ENCODE data around the gene ARHGAP15. TPM values are rescaled to one million over a fixed set of nuclear protein-coding genes. Genes with fewer than 3 reads are reported as not detected.
A peak's percentile ranks its signal among the peaks of the same experiment; 100 is the strongest.

Gene ARHGAP15
- total and polyA plus RNA-seq, 2 donors from 2014 or later: 5.7 to 23.1 TPM

DNA sequence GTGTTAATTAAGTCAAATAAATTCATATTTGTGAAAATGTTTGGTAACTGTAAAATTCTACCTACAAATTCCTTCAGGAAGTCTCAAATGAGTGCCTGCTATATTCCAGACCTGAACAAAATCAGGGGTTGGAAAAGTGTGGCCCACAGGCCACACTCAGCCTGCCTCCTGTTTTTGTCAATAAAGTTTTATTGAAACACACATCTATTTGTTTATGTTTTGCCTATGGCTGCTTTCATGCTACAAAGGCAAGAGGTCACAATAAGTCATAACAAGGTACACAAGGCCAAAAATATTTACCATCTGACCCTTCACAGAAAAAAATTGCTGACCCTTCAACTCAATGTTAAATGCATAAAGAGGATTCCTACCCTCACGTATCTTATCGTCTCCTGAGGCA is 581.7 kb downstream of the ARHGAP15 start:
- DNase-seq (no peak), FAIRE-seq (no peak)
- Histone ChIP-seq H3K4me1 (ENCODE audit: control insufficient read depth in 2 of 3, insufficient read depth in 2 of 3, low read depth in 1 of 3, low read length in 3 of 3) (no peaks in the 10 kb centered on the region), H3K27me3 (ENCODE audit: control insufficient read depth, insufficient read depth, low read length) (no peaks in the 10 kb centered on the region), H3K27ac (ENCODE audit: low read depth in 2 of 2, low read length in 2 of 2) (no peak overlapping the region), H3K4me3 (ENCODE audit: low read length in 3 of 3) (no peak overlapping the region), H3K36me3 (ENCODE audit: control insufficient read depth in 2 of 3, insufficient read depth in 3 of 3, low read length in 3 of 3) (no peaks in the 10 kb centered on the region), H3K9me3 (ENCODE audit: control insufficient read depth in 2 of 3, insufficient read depth in 1 of 3, low read length in 3 of 3) (no peaks in the 10 kb centered on the region), H3K9ac (ENCODE audit: low read length in 3 of 3) (no peak overlapping the region)
- TF ChIP-seq, protein P1, sequence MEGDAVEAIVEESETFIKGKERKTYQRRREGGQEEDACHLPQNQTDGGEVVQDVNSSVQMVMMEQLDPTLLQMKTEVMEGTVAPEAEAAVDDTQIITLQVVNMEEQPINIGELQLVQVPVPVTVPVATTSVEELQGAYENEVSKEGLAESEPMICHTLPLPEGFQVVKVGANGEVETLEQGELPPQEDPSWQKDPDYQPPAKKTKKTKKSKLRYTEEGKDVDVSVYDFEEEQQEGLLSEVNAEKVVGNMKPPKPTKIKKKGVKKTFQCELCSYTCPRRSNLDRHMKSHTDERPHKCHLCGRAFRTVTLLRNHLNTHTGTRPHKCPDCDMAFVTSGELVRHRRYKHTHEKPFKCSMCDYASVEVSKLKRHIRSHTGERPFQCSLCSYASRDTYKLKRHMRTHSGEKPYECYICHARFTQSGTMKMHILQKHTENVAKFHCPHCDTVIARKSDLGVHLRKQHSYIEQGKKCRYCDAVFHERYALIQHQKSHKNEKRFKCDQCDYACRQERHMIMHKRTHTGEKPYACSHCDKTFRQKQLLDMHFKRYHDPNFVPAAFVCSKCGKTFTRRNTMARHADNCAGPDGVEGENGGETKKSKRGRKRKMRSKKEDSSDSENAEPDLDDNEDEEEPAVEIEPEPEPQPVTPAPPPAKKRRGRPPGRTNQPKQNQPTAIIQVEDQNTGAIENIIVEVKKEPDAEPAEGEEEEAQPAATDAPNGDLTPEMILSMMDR (IDR thresholded peaks at IDR 0.05; ENCODE audit: borderline replicate concordance, extremely low read depth, insufficient read depth): no peak
- intact Hi-C loops (cut with DNase I): no loop called here

DNA sequence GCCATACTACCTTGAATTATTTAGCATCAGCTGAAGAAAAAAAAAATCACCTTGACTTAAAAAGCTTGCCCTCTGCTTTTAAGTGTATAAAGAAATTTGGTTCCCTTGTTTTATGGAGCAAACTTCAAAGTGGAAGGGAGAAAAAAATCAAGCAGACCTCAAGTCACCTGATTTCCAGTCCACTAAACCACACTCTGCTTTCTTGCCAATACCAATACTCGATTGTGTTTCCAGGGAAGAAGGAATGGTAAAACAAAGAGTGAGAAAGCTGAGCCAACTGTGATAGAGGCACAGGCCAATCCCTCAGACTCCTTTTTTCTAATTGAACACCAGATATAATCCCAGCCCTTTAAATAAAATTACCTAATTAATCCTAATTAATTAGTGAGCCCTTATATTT is 587.3 kb downstream of the ARHGAP15 start:
- no peak overlapping the region for H3K4me3 ChIP-seq (ENCODE audit: low read length in 3 of 3)
- DNase-seq: peak in 1 of 5 donors; percentile 52
- no peak for FAIRE-seq
- no peak overlapping the region for H3K9ac ChIP-seq (ENCODE audit: low read length in 3 of 3)
- H3K27ac ChIP-seq (ENCODE audit: low read depth in 2 of 2, low read length in 2 of 2): no peak overlapping the region
- H3K4me1 ChIP-seq (ENCODE audit: control insufficient read depth in 2 of 3, insufficient read depth in 2 of 3, low read depth in 1 of 3, low read length in 3 of 3): no peaks in the 10 kb centered on the region
- TF ChIP-seq, protein P1 (IDR thresholded peaks at IDR 0.05; ENCODE audit: borderline replicate concordance, extremely low read depth, insufficient read depth): no peak
- H3K9me3 ChIP-seq (ENCODE audit: control insufficient read depth in 2 of 3, insufficient read depth in 1 of 3, low read length in 3 of 3): no peaks in the 10 kb centered on the region
- intact Hi-C loops (cut with DNase I): no loop called here
- no peaks in the 10 kb centered on the region for H3K36me3 ChIP-seq (ENCODE audit: control insufficient read depth in 2 of 3, insufficient read depth in 3 of 3, low read length in 3 of 3)
- H3K27me3 ChIP-seq (ENCODE audit: control insufficient read depth, insufficient read depth, low read length): no peaks in the 10 kb centered on the region

DNA sequence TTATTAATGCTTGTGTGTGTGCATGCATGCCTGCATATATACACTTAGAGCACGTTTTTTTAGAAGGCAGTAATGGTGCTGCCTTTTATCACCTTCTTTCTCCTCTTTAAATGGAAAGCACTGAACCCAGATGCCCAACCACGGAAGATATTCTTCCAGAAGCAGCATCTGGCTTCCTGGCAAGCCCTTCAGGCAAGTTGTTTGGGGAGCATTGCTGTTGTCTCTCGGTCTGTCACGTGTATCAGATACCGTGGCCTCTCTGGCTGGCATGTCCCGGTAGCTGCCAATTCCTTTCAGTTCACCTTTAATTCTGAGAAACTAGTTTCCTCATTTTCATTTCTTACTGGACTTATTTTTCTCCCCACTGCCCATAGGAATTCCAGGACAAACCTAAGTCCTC is 587.8 kb downstream of the ARHGAP15 start:
- FAIRE-seq: no peak

More for the DNA sequence above, 587.8 kb downstream of the ARHGAP15 start:
- H3K27me3 ChIP-seq (ENCODE audit: control insufficient read depth, insufficient read depth, low read length): no peaks in the 10 kb centered on the region
- H3K36me3 ChIP-seq (ENCODE audit: control insufficient read depth in 2 of 3, insufficient read depth in 3 of 3, low read length in 3 of 3): no peaks in the 10 kb centered on the region
- no peak overlapping the region for H3K27ac ChIP-seq (ENCODE audit: low read depth in 2 of 2, low read length in 2 of 2)
- intact Hi-C loops (cut with DNase I): no loop called here
- H3K4me1 ChIP-seq (ENCODE audit: control insufficient read depth in 2 of 3, insufficient read depth in 2 of 3, low read depth in 1 of 3, low read length in 3 of 3): no peaks in the 10 kb centered on the region
- no peaks in the 10 kb centered on the region for H3K9me3 ChIP-seq (ENCODE audit: control insufficient read depth in 2 of 3, insufficient read depth in 1 of 3, low read length in 3 of 3)
- TF ChIP-seq, protein P1 (IDR thresholded peaks at IDR 0.05; ENCODE audit: borderline replicate concordance, extremely low read depth, insufficient read depth): no peak
- H3K9ac ChIP-seq (ENCODE audit: low read length in 3 of 3): no peak overlapping the region
- DNase-seq: no peak
- H3K4me3 ChIP-seq (ENCODE audit: low read length in 3 of 3): no peak overlapping the region

Measured in kidney (tissue), 14 donors.